ENCODE measurements around the gene PRRG2.

The PRRG2 gene

GRCh38 chr19:49596407-49596806, 15.3 kb downstream of the PRRG2 start:
- no peak overlapping the region for H3K27ac ChIP-seq (ENCODE audit: low read depth, low read length)
- 96% methylated on average over 15 of the region's 15 CpGs for WGBS
- H3K9me3 ChIP-seq (ENCODE audit: insufficient read depth, low read depth, low read length), result no peaks in the 10 kb centered on the region
- no peak overlapping the region for H3K9ac ChIP-seq (ENCODE audit: low read depth, low read length)
- no peaks in the 10 kb centered on the region for H3K27me3 ChIP-seq (ENCODE audit: insufficient read depth, low read length)
- H3K4me3 ChIP-seq (ENCODE audit: low read length), result no peak overlapping the region
- peaks cover 65% of the 10 kb centered on the region for H3K36me3 ChIP-seq (ENCODE audit: insufficient read depth, low read length)
- H3K4me1 ChIP-seq (ENCODE audit: insufficient read depth, low read length), result peaks cover 5% of the 10 kb centered on the region; the same call in 1 of the 2 replicates

GRCh38 chr19:49596954-49597702, 16.0 kb downstream of the PRRG2 start:
- Histone ChIP-seq H3K27me3 (ENCODE audit: insufficient read depth, low read length) (no peaks in the 10 kb centered on the region), H3K4me1 (ENCODE audit: insufficient read depth, low read length) (peaks cover 5% of the 10 kb centered on the region; the same call in 1 of the 2 replicates), H3K27ac (ENCODE audit: low read depth, low read length) (no peak overlapping the region), H3K36me3 (ENCODE audit: insufficient read depth, low read length) (peaks cover 71% of the 10 kb centered on the region), H3K9ac (ENCODE audit: low read depth, low read length) (no peak overlapping the region), H3K4me3 (ENCODE audit: low read length) (no peak overlapping the region), H3K9me3 (ENCODE audit: insufficient read depth, low read depth, low read length) (no peaks in the 10 kb centered on the region)
- WGBS, result 96% methylated on average over 65 of the region's 65 CpGs

- Histone ChIP-seq H3K4me1 (ENCODE audit: insufficient read depth, low read length) (peaks cover 5% of the 10 kb centered on the region; the same call in 1 of the 2 replicates), H3K27me3 (ENCODE audit: insufficient read depth, low read length) (no peaks in the 10 kb centered on the region), H3K36me3 (ENCODE audit: insufficient read depth, low read length) (peaks cover 76% of the 10 kb centered on the region), H3K4me3 (ENCODE audit: low read length) (no peak overlapping the region), H3K9ac (ENCODE audit: low read depth, low read length) (no peak overlapping the region), H3K27ac (ENCODE audit: low read depth, low read length) (no peak overlapping the region), H3K9me3 (ENCODE audit: insufficient read depth, low read depth, low read length) (no peaks in the 10 kb centered on the region)
- 96% methylated on average over 29 of the region's 29 CpGs for WGBS
Observed at GRCh38 chr19:49597703-49597974, 16.5 kb downstream of the PRRG2 start.

DNA sequence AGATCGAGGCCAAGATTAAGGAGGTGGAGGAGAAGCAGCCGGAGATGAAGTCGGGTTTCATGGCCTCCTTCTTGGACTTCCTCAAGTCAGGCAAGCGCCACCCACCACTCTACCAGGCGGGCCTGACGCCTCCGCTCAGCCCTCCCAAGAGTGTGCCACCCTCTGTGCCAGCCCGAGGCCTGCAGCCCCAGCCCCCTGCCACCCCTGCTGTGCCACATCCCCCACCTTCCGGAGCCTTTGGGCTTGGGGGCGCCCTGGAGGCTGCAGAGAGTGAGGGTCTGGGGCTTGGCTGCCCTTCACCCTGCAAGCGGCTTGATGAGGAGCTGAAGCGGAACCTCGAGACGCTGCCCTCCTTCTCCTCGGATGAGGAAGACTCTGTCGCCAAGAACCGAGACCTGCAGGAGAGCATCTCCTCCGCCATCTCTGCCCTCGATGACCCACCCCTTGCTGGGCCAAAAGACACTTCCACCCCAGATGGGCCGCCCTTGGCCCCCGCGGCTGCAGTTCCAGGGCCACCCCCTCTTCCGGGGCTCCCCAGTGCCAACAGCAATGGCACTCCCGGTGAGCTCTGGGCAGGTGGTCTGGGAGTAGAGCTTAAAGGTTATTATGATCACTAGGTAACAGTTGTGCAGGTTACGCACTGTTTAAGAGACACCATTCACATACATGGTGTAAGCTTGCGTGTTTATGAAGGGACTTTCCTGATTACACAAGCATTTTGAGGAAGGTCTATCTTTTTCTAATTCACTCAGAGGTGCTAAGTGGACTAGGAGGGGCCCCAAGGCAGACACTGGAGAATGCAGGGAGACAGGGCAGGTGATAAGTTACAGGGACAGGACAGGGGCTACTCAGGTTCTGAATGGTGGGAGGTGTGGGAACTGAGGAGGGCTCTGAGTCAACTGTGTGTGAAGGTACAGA, 18.5 kb downstream of the PRRG2 start:
- 95% methylated on average over 26 of the region's 26 CpGs for WGBS

GRCh38 chr19:49601482-49602038, 20.4 kb downstream of the PRRG2 start:
- Histone ChIP-seq H3K9me3 (ENCODE audit: insufficient read depth, low read depth, low read length) (no peaks in the 10 kb centered on the region), H3K36me3 (ENCODE audit: insufficient read depth, low read length) (peaks cover 89% of the 10 kb centered on the region)
- 94% methylated on average over 38 of the region's 38 CpGs for WGBS

More for the DNA sequence above, 18.5 kb downstream of the PRRG2 start:
- H3K27ac ChIP-seq (ENCODE audit: low read depth, low read length), result no peak overlapping the region
- peaks cover 85% of the 10 kb centered on the region for H3K36me3 ChIP-seq (ENCODE audit: insufficient read depth, low read length)
- H3K9me3 ChIP-seq (ENCODE audit: insufficient read depth, low read depth, low read length), result no peaks in the 10 kb centered on the region
- no peak overlapping the region for H3K9ac ChIP-seq (ENCODE audit: low read depth, low read length)
- H3K27me3 ChIP-seq (ENCODE audit: insufficient read depth, low read length), result no peaks in the 10 kb centered on the region
- H3K4me3 ChIP-seq (ENCODE audit: low read length), result no peak overlapping the region
- no peaks in the 10 kb centered on the region for H3K4me1 ChIP-seq (ENCODE audit: insufficient read depth, low read length)

GRCh38 chr19:49602806-49603205, 21.7 kb downstream of the PRRG2 start:
- no peak overlapping the region for H3K27ac ChIP-seq (ENCODE audit: low read depth, low read length)
- no peak overlapping the region for H3K9ac ChIP-seq (ENCODE audit: low read depth, low read length)
- no peaks in the 10 kb centered on the region for H3K4me1 ChIP-seq (ENCODE audit: insufficient read depth, low read length)
- H3K27me3 ChIP-seq (ENCODE audit: insufficient read depth, low read length), result no peaks in the 10 kb centered on the region
- H3K4me3 ChIP-seq (ENCODE audit: low read length), result no peak overlapping the region
- no peaks in the 10 kb centered on the region for H3K9me3 ChIP-seq (ENCODE audit: insufficient read depth, low read depth, low read length)
- peaks cover 90% of the 10 kb centered on the region for H3K36me3 ChIP-seq (ENCODE audit: insufficient read depth, low read length)
- WGBS, result 94% methylated on average over 2 of the region's 2 CpGs

More at GRCh38 chr19:49601482-49602038, 20.4 kb downstream of the PRRG2 start:
- no peak overlapping the region for H3K27ac ChIP-seq (ENCODE audit: low read depth, low read length)
- H3K27me3 ChIP-seq (ENCODE audit: insufficient read depth, low read length), result no peaks in the 10 kb centered on the region
- H3K4me1 ChIP-seq (ENCODE audit: insufficient read depth, low read length), result no peaks in the 10 kb centered on the region
- no peak overlapping the region for H3K4me3 ChIP-seq (ENCODE audit: low read length)
- no peak overlapping the region for H3K9ac ChIP-seq (ENCODE audit: low read depth, low read length)

DNA sequence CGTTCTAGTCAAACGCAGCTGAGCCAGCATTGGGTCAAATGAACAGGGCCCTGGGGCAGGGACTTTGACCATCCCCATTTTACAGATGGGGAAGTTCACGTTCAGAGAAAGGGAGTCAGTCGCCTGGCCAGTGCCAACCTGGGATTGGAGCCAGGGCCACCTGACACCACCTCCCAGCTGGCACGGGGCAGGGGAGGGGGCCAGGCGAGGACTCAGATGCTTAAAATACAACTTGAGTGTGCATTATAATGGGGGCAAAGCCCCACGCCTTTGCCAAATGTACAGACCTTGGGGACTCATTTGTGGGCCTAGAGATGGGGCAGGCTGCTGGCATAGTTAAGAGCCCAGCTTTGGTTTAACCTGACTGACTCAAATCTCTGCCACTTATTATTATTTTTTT, 24.5 kb downstream of the PRRG2 start:
- H3K4me3 ChIP-seq (ENCODE audit: low read length), result no peak overlapping the region
- peaks cover 88% of the 10 kb centered on the region for H3K36me3 ChIP-seq (ENCODE audit: insufficient read depth, low read length)
- WGBS, result 97% methylated on average over 7 of the region's 7 CpGs
- no peak overlapping the region for H3K27ac ChIP-seq (ENCODE audit: low read depth, low read length)
- H3K4me1 ChIP-seq (ENCODE audit: insufficient read depth, low read length), result no peaks in the 10 kb centered on the region
- no peak overlapping the region for H3K9ac ChIP-seq (ENCODE audit: low read depth, low read length)
- no peaks in the 10 kb centered on the region for H3K27me3 ChIP-seq (ENCODE audit: insufficient read depth, low read length)
- no peaks in the 10 kb centered on the region for H3K9me3 ChIP-seq (ENCODE audit: insufficient read depth, low read depth, low read length)

DNA sequence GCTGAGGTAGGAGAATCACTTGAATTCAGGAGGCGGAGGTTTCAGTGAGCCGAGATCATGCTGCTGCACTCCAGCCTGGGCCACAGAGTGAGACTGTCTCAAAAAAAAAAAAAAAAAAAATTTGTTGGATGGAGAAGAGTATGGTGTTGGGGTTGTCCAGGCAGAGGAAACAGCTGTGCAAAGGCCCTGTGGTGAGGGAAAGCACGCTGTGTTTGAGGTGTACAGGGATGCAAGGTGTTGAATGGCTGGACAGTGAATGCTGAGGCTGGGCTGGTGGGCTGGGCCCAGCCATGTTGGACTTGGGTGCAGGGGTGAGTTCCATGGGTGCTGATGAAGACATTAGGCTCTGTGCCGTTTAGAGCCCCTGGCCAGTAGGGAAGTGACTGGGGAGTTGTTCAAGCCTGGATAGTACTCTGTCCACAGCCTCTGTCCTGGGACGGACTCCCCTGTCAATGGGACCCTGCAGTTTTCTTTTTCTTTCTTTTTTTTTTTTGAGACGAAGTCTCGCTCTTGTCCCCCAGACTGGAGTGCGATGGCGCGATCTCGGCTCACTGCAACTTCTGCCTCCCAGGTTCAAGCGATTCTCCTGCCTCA, 28.5 kb downstream of the PRRG2 start:
- Histone ChIP-seq H3K27ac (ENCODE audit: low read depth, low read length) (no peak overlapping the region), H3K4me3 (ENCODE audit: low read length) (no peak overlapping the region), H3K4me1 (ENCODE audit: insufficient read depth, low read length) (no peaks in the 10 kb centered on the region), H3K9me3 (ENCODE audit: insufficient read depth, low read depth, low read length) (no peaks in the 10 kb centered on the region), H3K9ac (ENCODE audit: low read depth, low read length) (no peak overlapping the region), H3K36me3 (ENCODE audit: insufficient read depth, low read length) (peaks cover 79% of the 10 kb centered on the region), H3K27me3 (ENCODE audit: insufficient read depth, low read length) (no peaks in the 10 kb centered on the region)
- 96% methylated on average over 12 of the region's 12 CpGs for WGBS

DNA sequence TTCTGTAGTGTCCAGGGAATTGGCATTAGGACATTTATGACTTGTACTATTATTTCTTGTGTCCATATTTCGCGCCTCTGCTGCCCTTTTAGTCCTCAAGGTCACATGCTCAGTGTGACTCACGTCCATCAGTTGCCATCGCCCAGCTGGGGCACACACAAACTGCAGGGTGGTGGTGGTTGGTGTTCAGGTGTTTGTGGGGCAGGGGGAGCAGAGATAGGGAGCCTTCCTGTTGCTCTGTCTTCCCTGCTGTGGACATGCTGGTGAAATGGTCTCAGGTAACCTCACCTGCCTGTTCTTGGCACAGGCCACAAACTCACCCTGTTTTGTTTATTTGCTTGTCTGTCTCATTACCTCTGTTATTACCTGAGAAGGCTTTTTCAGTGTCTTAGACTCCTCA, 32.3 kb downstream of the PRRG2 start:
- H3K4me1 ChIP-seq (ENCODE audit: insufficient read depth, low read length), result no peaks in the 10 kb centered on the region
- no peaks in the 10 kb centered on the region for H3K27me3 ChIP-seq (ENCODE audit: insufficient read depth, low read length)
- no peak overlapping the region for H3K27ac ChIP-seq (ENCODE audit: low read depth, low read length)
- no peak overlapping the region for H3K4me3 ChIP-seq (ENCODE audit: low read length)
- H3K36me3 ChIP-seq (ENCODE audit: insufficient read depth, low read length), result peaks cover 83% of the 10 kb centered on the region
- 96% methylated on average over 4 of the region's 4 CpGs for WGBS
- no peak overlapping the region for H3K9ac ChIP-seq (ENCODE audit: low read depth, low read length)
- H3K9me3 ChIP-seq (ENCODE audit: insufficient read depth, low read depth, low read length), result no peaks in the 10 kb centered on the region

GRCh38 chr19:49614096-49614833, 33.1 kb downstream of the PRRG2 start:
- WGBS, result 95% methylated on average over 19 of the region's 19 CpGs
- no peak overlapping the region for H3K27ac ChIP-seq (ENCODE audit: low read depth, low read length)
- H3K9ac ChIP-seq (ENCODE audit: low read depth, low read length), result no peak overlapping the region

More at GRCh38 chr19:49614096-49614833, 33.1 kb downstream of the PRRG2 start:
- Histone ChIP-seq H3K36me3 (ENCODE audit: insufficient read depth, low read length) (peaks cover 82% of the 10 kb centered on the region), H3K4me3 (ENCODE audit: low read length) (no peak overlapping the region), H3K9me3 (ENCODE audit: insufficient read depth, low read depth, low read length) (no peaks in the 10 kb centered on the region), H3K27me3 (ENCODE audit: insufficient read depth, low read length) (no peaks in the 10 kb centered on the region), H3K4me1 (ENCODE audit: insufficient read depth, low read length) (no peaks in the 10 kb centered on the region)

All from HUES64 (cell line).